CD4-positive, alpha-beta T cell treated with Interleukin-6 at 100 ng/mL for 8 hours (primary cell): ENCODE results near the gene JAK2.
"Not testable (repeated sequence)": the region's sequence is repeated elsewhere in the genome, so short reads cannot be mapped to it uniquely, and the experiment has no call there.

ENCODE experiments used
- DNase-seq: peaks from one replicate; pipeline ENCODE4 v3.0.0-alpha.2; 2020; ENCODE audit warnings: mixed read lengths, low spot score

The JAK2 gene

GRCh38 chr9:4984621-4985385, at the start of gene JAK2:
JAK2 (plus strand) TSS chr9:4985272; CDS start chr9:5021988, 36,716 bp downstream.
- DNase-seq, result peak; percentile 77

DNA sequence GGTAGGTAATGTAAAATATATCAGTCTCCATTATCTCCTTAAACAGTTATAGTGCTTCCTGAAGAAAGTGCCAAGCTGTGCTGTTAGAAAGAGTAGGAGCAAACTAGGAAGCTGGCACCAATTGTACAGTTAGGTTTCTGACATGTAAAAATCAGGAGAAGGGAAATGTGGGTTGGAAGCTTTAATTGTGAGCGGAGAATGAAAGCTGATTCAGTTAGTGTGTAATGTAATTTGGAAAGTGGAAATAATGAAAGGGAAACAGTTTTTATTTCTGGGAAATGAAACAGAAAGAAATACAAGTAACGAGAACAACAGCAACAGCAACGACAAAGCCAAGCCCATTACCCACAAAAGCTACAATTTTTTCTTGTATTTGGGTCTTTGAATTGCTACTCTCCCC, 48.8 kb upstream of the JAK2 start:
- no peak for DNase-seq

- DNase-seq, result no peak
Observed at GRCh38 chr9:4936823-4937222, 48.2 kb upstream of the JAK2 start.

- DNase-seq, result no peak
Observed at GRCh38 chr9:4937446-4937845, 47.6 kb upstream of the JAK2 start.

GRCh38 chr9:4938496-4938895, 46.6 kb upstream of the JAK2 start:
- no peak for DNase-seq

DNA sequence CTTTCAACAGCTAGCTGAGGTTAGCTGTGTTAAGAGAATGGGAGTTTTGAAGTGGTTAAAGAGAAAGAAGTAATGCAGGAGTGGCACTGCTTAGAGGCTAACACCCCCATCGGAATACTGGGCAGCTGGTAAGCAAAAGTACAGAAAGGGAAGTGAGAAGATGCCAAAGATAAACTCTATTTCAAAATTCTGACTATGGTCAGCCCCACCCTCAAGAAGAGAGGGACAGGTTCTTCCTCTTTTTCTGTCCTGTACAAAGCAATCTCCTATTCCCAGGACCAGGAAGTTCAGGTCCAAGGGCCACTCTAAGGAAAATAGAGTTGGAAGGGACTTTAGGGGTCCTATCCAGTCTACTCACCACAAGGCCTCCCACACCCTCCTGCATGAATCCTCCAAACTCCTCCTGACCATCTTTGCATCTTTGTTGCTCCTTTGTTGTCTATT, 45.9 kb upstream of the JAK2 start:
- DNase-seq, result peak; percentile 4

DNA sequence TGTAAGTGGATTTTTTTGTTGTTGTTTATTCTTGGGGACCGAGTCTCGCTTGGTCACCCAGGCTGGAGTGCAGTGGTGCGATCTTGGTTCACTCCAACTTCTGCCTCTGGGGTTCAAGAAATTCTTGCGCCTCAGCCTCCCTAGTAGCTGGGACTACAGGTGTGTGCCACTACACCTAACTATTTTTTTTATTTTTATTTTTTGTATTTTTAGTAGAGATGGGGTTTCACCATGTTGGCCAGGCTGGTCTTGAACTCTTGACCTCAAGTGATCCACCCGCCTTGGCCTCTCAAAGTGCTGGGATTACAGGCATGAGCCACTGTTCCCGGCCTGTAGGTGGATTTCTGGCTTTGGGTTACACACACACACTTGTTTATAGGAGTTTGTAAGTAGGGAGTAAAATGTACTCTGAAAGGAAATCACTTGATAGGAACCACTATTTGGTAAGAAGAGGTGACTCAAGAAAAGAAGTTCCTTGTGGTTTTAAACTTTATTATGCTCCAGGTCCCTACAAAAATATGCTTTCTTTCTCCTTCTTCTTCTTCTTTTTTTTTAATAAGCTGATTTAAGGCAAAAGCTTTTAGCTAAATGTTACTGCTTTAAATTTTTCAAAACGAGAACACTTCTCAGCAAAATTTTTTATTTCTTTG, 42.9 kb upstream of the JAK2 start:
- not testable (repeated sequence) for DNase-seq

DNA sequence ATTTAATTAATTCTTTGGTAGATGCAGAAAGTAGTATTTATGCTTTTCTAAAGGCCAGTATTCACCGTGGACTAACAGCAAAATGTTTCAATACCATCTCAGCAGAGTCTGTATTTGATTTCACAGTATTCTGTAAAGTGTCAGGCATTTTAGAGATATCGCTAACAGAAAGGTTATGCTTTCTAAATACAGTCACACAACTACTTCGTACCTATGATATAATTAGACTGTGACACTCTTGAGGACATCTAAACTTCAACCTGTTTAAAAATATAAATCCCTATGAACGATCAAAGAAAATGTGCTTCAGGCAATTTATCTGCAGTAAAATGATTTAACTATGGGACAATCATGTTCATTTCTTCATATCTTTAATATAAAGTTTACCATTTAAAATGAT, 41.7 kb upstream of the JAK2 start:
- no peak for DNase-seq

GRCh38 chr9:4944431-4945211, 40.5 kb upstream of the JAK2 start:
- not testable (repeated sequence) for DNase-seq

- DNase-seq, result no peak
Observed at GRCh38 chr9:4946937-4947336, 38.1 kb upstream of the JAK2 start.

DNA sequence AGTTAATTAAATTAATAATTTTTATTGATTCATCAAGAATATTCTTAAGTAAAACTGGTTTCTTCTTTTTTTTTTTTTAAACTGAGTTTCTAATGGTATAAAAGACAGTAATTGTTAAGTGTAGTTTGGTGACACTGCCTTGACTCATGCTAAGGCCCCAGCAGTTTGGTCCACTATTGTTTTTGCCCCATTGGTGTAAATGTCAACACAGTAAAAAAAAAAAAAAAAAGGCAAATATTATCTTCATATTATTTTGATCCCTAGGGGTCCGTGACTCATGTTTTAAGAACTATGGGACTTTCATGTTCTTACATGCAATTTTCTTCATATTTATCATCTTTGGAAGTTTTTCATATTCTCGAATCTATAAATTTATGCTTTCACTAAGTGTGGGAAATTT, 29.2 kb upstream of the JAK2 start:
- no peak for DNase-seq

DNA sequence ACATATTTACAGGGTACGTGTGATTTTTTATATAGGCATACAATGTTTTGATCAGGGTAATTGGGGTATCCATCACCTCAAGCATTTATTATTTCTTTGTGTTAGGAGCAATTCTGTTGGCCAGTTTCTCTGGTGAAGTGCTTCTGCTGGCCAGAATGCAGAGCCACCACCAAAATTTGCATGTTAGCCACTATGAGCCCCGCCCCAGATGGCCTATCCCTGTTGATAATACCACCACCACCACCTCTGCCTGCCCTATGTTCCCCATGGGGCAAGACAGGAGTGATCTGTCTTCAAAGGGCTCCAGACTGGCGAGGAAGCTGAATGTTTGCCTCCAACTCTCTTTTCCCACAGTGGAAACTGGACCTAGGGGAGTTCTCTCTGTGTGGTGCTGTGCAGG, 26.0 kb upstream of the JAK2 start:
- no peak for DNase-seq

GRCh38 chr9:4962085-4962484, 23.0 kb upstream of the JAK2 start:
- DNase-seq, result no peak

GRCh38 chr9:4964540-4964939, 20.5 kb upstream of the JAK2 start:
- DNase-seq, result no peak

- DNase-seq, result no peak
Observed at GRCh38 chr9:4965174-4965821, 19.8 kb upstream of the JAK2 start.

GRCh38 chr9:4967523-4967922, 17.5 kb upstream of the JAK2 start:
- DNase-seq, result no peak

DNA sequence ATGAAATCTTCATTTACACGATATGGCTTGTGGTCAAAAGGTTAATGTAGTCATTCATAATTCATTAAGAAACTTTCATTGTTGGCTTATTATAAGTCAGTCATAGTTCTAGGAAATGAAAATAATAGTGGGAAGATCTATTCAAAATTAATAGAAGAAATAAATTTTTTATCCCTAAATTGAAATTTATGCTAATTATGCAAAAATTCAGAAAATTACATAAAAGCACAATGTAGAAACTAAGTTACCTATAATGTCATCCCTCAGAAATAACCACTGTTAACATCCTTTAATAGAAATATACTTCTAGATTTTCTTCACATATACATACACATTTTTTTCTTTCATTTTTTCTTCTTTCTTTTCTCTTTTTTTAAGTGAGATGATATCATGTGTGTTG, 15.9 kb upstream of the JAK2 start:
- DNase-seq, result no peak

- peak; percentile 32 for DNase-seq
Observed at GRCh38 chr9:4970970-4971641, 14.0 kb upstream of the JAK2 start.

- no peak for DNase-seq
Observed at GRCh38 chr9:4973246-4973645, 11.8 kb upstream of the JAK2 start.

- DNase-seq, result no peak
Observed at GRCh38 chr9:4973902-4974301, 11.2 kb upstream of the JAK2 start.

DNA sequence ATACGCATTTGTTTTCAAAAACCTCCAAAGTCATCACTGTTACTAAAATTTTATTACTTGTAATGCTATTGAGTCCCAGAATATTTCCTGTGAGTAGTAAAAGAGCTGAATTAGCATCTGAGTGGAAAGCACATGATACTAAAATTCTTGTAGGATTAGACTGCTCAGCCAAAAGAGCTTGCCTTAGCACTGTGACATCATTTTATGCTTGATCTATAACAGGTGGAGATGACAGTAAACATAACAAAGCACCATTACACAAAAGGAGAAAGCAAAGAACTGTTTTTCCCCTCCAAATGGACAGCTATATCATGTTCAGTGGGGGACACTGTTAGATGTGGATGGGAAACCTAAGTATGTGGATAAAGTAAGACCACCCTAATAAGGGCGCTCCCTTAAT, 5.8 kb upstream of the JAK2 start:
- no peak for DNase-seq
